GM23338 (cell line): ENCODE measurements around the gene NINL. TPM values are rescaled to one million over a fixed set of nuclear protein-coding genes. Genes with fewer than 3 reads are reported as not detected.

Experiments
- ATAC-seq: fragments of 200-7000 bp; cut with Tn5 transposase; 3 replicates; pipeline ENCODE4 v1.9.1; 2020
- DNase-seq: peaks from one replicate; pipeline ENCODE4 v3.0.0-alpha.2; 2015; ENCODE audit warnings: low spot score
- H2AFZ ChIP-seq: fragments of 200-600 bp; sonication (generic); 2 replicates; pipeline ENCODE4 v1.8.0; 2016; ENCODE audit warnings: antibody characterized with exemption, mild to moderate bottlenecking, moderate library complexity
- H3F3A ChIP-seq: fragments of 200-600 bp; sonication (generic); replicated peaks from 2 replicates; pipeline ENCODE4 v1.8.0; 2017; ENCODE audit warnings: antibody characterized with exemption, mixed run types, low read depth
- H3K27ac ChIP-seq: fragments of 200-600 bp; sonication (generic); 2 replicates; pipeline ENCODE4 v1.6.1; 2016; ENCODE audit warnings: low read depth
- H3K27me3 ChIP-seq: fragments of 200-600 bp; sonication (generic); 2 replicates; pipeline ENCODE4 v1.8.0; 2016; ENCODE audit warnings: mild to moderate bottlenecking, mixed run types, moderate library complexity; ENCODE audit not compliant: insufficient read depth
- H3K36me3 ChIP-seq: fragments of 200-600 bp; sonication (generic); 2 replicates; pipeline ENCODE4 v1.8.0; 2016; ENCODE audit warnings: mild to moderate bottlenecking; ENCODE audit not compliant: insufficient read depth
- H3K4me1 ChIP-seq: fragments of 200-600 bp; sonication (generic); 2 replicates; pipeline ENCODE4 v1.8.0; 2016; ENCODE audit warnings: mild to moderate bottlenecking, moderate library complexity; ENCODE audit not compliant: insufficient read depth
- H3K4me2 ChIP-seq: fragments of 200-600 bp; sonication (generic); 2 replicates; pipeline ENCODE4 v1.7.1; 2017; ENCODE audit warnings: mixed run types
- H3K4me3 ChIP-seq: fragments of 200-600 bp; sonication (generic); 2 replicates; pipeline ENCODE4 v1.6.1; 2016; ENCODE audit warnings: mixed run types
- H3K79me2 ChIP-seq: fragments of 200-600 bp; sonication (generic); replicated peaks from 2 replicates; pipeline ENCODE4 v1.8.0; 2017; ENCODE audit warnings: mild to moderate bottlenecking; ENCODE audit not compliant: insufficient read depth
- H3K9me2 ChIP-seq: fragments of 200-600 bp; sonication (generic); 2 replicates; pipeline ENCODE4 v1.8.0; 2017; ENCODE audit not compliant: insufficient read depth
- H4K20me1 ChIP-seq: fragments of 200-600 bp; sonication (generic); replicated peaks from 2 replicates; pipeline ENCODE4 v1.8.0; 2017; ENCODE audit warnings: mild to moderate bottlenecking; ENCODE audit not compliant: insufficient read depth
- H3K27ac Mint-ChIP-seq: 2 replicates; pipeline ENCODE4 v1.8.0; 2020; ENCODE audit warnings: inconsistent platforms, mild to moderate bottlenecking, moderate library complexity, mixed read lengths
- H3K27me3 Mint-ChIP-seq: 3 replicates; pipeline ENCODE4 v1.8.0; 2022; ENCODE audit warnings: low read depth, mild to moderate bottlenecking, moderate library complexity, mixed read lengths, inconsistent platforms; ENCODE audit not compliant: insufficient read depth, poor library complexity
- H3K36me3 Mint-ChIP-seq: 3 replicates; pipeline ENCODE4 v1.8.0; 2021; ENCODE audit warnings: low read depth, mild to moderate bottlenecking, inconsistent platforms, moderate library complexity, mixed read lengths
- H3K4me1 Mint-ChIP-seq: 3 replicates; pipeline ENCODE4 v1.8.0; 2020; ENCODE audit warnings: mild to moderate bottlenecking, inconsistent platforms, mixed read lengths
- H3K4me3 Mint-ChIP-seq: 3 replicates; pipeline ENCODE4 v1.8.0; 2021; ENCODE audit warnings: moderate library complexity, mild to moderate bottlenecking, inconsistent platforms, mixed read lengths
- H3K9me3 Mint-ChIP-seq: 3 replicates; pipeline ENCODE4 v1.8.0; 2020; ENCODE audit warnings: moderate library complexity, mild to moderate bottlenecking, inconsistent platforms, mixed read lengths
- EZH2phosphoT487 ChIP-seq: fragments of 200-600 bp; sonication (generic); IDR thresholded peaks from one replicate; pipeline ENCODE4 v1.8.1; 2018; ENCODE audit warnings: antibody characterized with exemption; ENCODE audit not compliant: unreplicated experiment
- NANOG ChIP-seq: IDR thresholded peaks from 2 replicates; pipeline ENCODE4 v1.6.1; 2016; ENCODE audit warnings: antibody characterized with exemption, borderline replicate concordance
- POLR2AphosphoS5 ChIP-seq: IDR thresholded peaks from 2 replicates; pipeline ENCODE4 v1.6.1; 2016; ENCODE audit warnings: antibody characterized with exemption, low read depth
- ZNF114 ChIP-seq: fragments of 250-450 bp; sonication (Bioruptor Pico); IDR thresholded peaks from 2 replicates; pipeline ENCODE4 v1.5.0; 2020; ENCODE audit warnings: mild to moderate bottlenecking, moderate library complexity
- ZNF331 ChIP-seq: fragments of 250-450 bp; sonication (Bioruptor Pico); IDR thresholded peaks from 2 replicates; pipeline ENCODE4 v1.5.0; 2020; ENCODE audit warnings: low read depth, mild to moderate bottlenecking, moderate library complexity
- polyA plus RNA-seq: library from polyadenylated mRNA; unstranded; fragments of >200 nt; fragmentation: Nextera tagmentation; extraction: Ambion mirVana; gene quantifications from 2 replicates; pipeline ENCODE4 v1.2.1, GENCODE V29; 2016
- total RNA-seq: library from RNA; depleted of rRNA; stranded (reverse); fragments of >200 nt; shearing (Covaris generic); gene quantifications from 2 replicates; pipeline ENCODE4 v1.2.3, GENCODE V29; 2014
- TF ChIP-seq, protein P1 (sequence below): IDR thresholded peaks from one replicate; pipeline ENCODE4 v1.6.1; 2018; ENCODE audit warnings: antibody characterized with exemption; ENCODE audit not compliant: unreplicated experiment
- TF ChIP-seq, protein P2 (sequence below): fragments of 250-450 bp; sonication (Bioruptor Pico); IDR thresholded peaks from 2 replicates; pipeline ENCODE4 v1.5.0; 2020; ENCODE audit warnings: mild to moderate bottlenecking, moderate library complexity

Gene NINL
- total and polyA plus RNA-seq, 2 experiments from 2014 or later = 18.0 to 31.2 TPM

DNA sequence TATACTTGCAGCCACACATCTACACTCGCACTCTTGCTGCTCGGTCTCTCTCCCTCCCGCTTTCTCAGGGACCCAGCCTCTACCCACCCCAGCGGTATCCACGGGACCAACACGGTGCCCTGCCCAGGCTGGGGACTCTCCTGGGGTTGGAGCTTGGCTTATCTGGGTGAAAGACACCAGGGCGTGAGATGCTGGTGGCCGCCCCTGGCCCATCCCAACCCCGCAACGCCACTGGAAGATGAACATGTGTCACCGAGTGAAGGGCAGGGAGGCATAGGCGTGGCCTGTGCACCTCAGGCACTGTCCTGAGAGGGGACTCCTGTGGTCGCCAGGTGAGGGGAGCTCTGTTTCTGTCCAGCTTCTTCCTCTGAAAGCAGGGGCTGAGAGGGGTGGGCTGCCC, 47.4 kb downstream of the NINL start:
- no peak for DNase-seq
- Histone ChIP-seq H3K27me3 (no peaks in the 10 kb centered on the region), H2AFZ (no peak overlapping the region), H3K27ac (no peak overlapping the region), H3K4me3 (no peak overlapping the region), H3K4me1 (peaks cover 32% of the 10 kb centered on the region), H3K9me2 (no peaks in the 10 kb centered on the region), H3K4me2 (no peak overlapping the region), H3K36me3 (no peaks in the 10 kb centered on the region), H3F3A (no peaks in the 10 kb centered on the region), H4K20me1 (peaks cover 19% of the 10 kb centered on the region), H3K79me2 (peaks cover 65% of the 10 kb centered on the region)
- Mint-ChIP-seq H3K9me3 (no peaks in the 10 kb centered on the region; the same call in 2 of the 3 replicates), H3K27me3 (peaks cover 3% of the 10 kb centered on the region), H3K27ac (no peak overlapping the region), H3K4me1 (peaks cover 59% of the 10 kb centered on the region), H3K4me3 (no peak overlapping the region), H3K36me3 (peaks cover 7% of the 10 kb centered on the region; the same call in 2 of the 3 replicates)
- ATAC-seq = no peak
- TF ChIP-seq, protein P1, sequence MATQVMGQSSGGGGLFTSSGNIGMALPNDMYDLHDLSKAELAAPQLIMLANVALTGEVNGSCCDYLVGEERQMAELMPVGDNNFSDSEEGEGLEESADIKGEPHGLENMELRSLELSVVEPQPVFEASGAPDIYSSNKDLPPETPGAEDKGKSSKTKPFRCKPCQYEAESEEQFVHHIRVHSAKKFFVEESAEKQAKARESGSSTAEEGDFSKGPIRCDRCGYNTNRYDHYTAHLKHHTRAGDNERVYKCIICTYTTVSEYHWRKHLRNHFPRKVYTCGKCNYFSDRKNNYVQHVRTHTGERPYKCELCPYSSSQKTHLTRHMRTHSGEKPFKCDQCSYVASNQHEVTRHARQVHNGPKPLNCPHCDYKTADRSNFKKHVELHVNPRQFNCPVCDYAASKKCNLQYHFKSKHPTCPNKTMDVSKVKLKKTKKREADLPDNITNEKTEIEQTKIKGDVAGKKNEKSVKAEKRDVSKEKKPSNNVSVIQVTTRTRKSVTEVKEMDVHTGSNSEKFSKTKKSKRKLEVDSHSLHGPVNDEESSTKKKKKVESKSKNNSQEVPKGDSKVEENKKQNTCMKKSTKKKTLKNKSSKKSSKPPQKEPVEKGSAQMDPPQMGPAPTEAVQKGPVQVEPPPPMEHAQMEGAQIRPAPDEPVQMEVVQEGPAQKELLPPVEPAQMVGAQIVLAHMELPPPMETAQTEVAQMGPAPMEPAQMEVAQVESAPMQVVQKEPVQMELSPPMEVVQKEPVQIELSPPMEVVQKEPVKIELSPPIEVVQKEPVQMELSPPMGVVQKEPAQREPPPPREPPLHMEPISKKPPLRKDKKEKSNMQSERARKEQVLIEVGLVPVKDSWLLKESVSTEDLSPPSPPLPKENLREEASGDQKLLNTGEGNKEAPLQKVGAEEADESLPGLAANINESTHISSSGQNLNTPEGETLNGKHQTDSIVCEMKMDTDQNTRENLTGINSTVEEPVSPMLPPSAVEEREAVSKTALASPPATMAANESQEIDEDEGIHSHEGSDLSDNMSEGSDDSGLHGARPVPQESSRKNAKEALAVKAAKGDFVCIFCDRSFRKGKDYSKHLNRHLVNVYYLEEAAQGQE = no peak
- TF ChIP-seq NANOG (no peak), EZH2phosphoT487 (no peak), ZNF331 (CRISPR knock-in tag) (no peak), POLR2AphosphoS5 (no peak), ZNF114 (CRISPR knock-in tag) (no peak)
- TF ChIP-seq, protein P2, sequence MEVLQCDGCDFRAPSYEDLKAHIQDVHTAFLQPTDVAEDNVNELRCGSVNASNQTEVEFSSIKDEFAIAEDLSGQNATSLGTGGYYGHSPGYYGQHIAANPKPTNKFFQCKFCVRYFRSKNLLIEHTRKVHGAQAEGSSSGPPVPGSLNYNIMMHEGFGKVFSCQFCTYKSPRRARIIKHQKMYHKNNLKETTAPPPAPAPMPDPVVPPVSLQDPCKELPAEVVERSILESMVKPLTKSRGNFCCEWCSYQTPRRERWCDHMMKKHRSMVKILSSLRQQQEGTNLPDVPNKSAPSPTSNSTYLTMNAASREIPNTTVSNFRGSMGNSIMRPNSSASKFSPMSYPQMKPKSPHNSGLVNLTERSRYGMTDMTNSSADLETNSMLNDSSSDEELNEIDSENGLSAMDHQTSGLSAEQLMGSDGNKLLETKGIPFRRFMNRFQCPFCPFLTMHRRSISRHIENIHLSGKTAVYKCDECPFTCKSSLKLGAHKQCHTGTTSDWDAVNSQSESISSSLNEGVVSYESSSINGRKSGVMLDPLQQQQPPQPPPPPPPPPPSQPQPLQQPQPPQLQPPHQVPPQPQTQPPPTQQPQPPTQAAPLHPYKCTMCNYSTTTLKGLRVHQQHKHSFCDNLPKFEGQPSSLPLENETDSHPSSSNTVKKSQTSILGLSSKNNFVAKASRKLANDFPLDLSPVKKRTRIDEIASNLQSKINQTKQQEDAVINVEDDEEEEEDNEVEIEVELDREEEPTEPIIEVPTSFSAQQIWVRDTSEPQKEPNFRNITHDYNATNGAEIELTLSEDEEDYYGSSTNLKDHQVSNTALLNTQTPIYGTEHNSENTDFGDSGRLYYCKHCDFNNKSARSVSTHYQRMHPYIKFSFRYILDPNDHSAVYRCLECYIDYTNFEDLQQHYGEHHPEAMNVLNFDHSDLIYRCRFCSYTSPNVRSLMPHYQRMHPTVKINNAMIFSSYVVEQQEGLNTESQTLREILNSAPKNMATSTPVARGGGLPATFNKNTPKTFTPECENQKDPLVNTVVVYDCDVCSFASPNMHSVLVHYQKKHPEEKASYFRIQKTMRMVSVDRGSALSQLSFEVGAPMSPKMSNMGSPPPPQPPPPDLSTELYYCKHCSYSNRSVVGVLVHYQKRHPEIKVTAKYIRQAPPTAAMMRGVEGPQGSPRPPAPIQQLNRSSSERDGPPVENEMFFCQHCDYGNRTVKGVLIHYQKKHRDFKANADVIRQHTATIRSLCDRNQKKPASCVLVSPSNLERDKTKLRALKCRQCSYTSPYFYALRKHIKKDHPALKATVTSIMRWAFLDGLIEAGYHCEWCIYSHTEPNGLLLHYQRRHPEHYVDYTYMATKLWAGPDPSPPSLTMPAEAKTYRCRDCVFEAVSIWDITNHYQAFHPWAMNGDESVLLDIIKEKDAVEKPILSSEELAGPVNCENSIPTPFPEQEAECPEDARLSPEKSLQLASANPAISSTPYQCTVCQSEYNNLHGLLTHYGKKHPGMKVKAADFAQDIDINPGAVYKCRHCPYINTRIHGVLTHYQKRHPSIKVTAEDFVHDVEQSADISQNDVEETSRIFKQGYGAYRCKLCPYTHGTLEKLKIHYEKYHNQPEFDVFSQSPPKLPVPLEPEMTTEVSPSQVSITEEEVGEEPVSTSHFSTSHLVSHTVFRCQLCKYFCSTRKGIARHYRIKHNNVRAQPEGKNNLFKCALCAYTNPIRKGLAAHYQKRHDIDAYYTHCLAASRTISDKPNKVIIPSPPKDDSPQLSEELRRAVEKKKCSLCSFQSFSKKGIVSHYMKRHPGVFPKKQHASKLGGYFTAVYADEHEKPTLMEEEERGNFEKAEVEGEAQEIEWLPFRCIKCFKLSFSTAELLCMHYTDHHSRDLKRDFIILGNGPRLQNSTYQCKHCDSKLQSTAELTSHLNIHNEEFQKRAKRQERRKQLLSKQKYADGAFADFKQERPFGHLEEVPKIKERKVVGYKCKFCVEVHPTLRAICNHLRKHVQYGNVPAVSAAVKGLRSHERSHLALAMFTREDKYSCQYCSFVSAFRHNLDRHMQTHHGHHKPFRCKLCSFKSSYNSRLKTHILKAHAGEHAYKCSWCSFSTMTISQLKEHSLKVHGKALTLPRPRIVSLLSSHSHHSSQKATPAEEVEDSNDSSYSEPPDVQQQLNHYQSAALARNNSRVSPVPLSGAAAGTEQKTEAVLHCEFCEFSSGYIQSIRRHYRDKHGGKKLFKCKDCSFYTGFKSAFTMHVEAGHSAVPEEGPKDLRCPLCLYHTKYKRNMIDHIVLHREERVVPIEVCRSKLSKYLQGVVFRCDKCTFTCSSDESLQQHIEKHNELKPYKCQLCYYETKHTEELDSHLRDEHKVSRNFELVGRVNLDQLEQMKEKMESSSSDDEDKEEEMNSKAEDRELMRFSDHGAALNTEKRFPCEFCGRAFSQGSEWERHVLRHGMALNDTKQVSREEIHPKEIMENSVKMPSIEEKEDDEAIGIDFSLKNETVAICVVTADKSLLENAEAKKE (CRISPR knock-in tag) = no peak
